HCT116 (cell line): ENCODE results near the gene ZBTB33.

ENCODE experiments used
- CTCF ChIP-seq, 3 experiments: fragments of 200-600 bp in 1 of 3; sonication (generic) in 1 of 3; IDR thresholded peaks in 2 of 3; conservative IDR thresholded peaks in 1 of 3; 2 replicates each; pipeline ENCODE4 v1.5.1; 2012 to 2017; ENCODE audit warnings: low read depth in 2 of 3, low read length in 2 of 3, antibody characterized with exemption in 1 of 3, borderline replicate concordance in 1 of 3, control low read depth in 1 of 3, mild to moderate bottlenecking in 1 of 3, mixed read lengths in 1 of 3, mixed run types in 1 of 3, moderate library complexity in 1 of 3; ENCODE audit not compliant: insufficient read depth in 1 of 3
- EZH2 ChIP-seq: fragments of 200-600 bp; sonication (generic); IDR thresholded peaks from 2 replicates; pipeline ENCODE4 v1.6.1; 2017; ENCODE audit warnings: antibody characterized with exemption, mixed run types
- POLR2A ChIP-seq: IDR thresholded peaks from 2 replicates; pipeline ENCODE4 v1.7.0; 2011; ENCODE audit warnings: borderline replicate concordance; ENCODE audit not compliant: insufficient read depth, insufficient read length; ENCODE audit errors: extremely low read depth
- POLR2AphosphoS5 ChIP-seq: IDR thresholded peaks from 2 replicates; pipeline ENCODE4 v1.6.1; 2011; ENCODE audit warnings: mild to moderate bottlenecking, low read depth, low read length, moderate library complexity
- RAD21 ChIP-seq: IDR thresholded peaks from 2 replicates; pipeline ENCODE4 v1.6.1; 2012; ENCODE audit warnings: low read depth, mild to moderate bottlenecking
- REST ChIP-seq: IDR thresholded peaks from 2 replicates; pipeline ENCODE4 v1.6.1; 2012; ENCODE audit warnings: low read depth

DNA sequence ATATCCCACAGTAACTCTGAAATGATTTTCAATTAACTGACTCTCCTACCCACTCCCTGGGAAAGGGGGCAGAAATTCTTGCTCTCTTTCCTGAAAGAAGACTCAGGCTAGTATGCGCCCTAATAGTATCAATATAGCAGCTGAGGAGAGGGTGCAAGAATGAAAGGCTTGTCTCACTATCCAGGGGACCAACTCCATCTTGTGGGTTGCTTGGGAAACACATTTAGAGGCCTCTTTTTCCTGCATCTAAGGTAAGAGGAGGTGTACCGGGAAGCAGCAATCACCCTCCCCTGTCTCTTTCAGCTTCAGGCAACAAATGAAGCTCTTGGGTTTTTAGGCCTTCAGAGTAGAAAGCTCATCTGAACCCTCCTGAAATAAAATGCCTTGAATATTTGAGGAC, 49.3 kb downstream of the ZBTB33 start:
- TF ChIP-seq CTCF (IDR thresholded peaks at IDR 0.05 in 2 of 3, conservative IDR thresholded peaks at IDR 0.05 in 1 of 3; ENCODE audit: borderline replicate concordance in 1 of 3, insufficient read depth in 1 of 3, low read depth in 2 of 3, low read length in 2 of 3), result peak in 1 of 3 experiments; percentile 21; a peak in 2 of 6 replicates
- no peak for TF ChIP-seq POLR2A
- peak; percentile 39 for TF ChIP-seq RAD21
- TF ChIP-seq REST, result no peak
- TF ChIP-seq POLR2AphosphoS5, result no peak
- TF ChIP-seq EZH2, result no peak
